Measurements from ENCODE around the gene DOCK4. TPM values are rescaled to one million over a fixed set of nuclear protein-coding genes. Genes with fewer than 3 reads are reported as not detected.

Gene DOCK4
- total and polyA plus RNA-seq, 2 of the 8 experiments (the other 6 are each of a cell fraction or from before 2014, with no cell fraction given) = 5.1 to 23.6 TPM

GRCh38 chr7:111958431-111958830, 247.8 kb downstream of the DOCK4 start (continued):
- TF ChIP-seq CHD7 (IDR thresholded peaks at IDR 0.05; ENCODE audit: insufficient replicate concordance, low read length) (no peak), ASH2L (IDR thresholded peaks at IDR 0.05; ENCODE audit: low read length) (no peak), EP300 (IDR thresholded peaks at IDR 0.05; ENCODE audit: borderline replicate concordance in 1 of 2, low read depth in 2 of 2, low read length in 2 of 2) (no peak), GTF2F1 (IDR thresholded peaks at IDR 0.05; ENCODE audit: borderline replicate concordance, low read depth, low read length) (no peak), ZNF274 (IDR thresholded peaks at IDR 0.05; ENCODE audit: borderline replicate concordance, extremely low read depth, low read length) (no peak), ATF2 (IDR thresholded peaks at IDR 0.05; ENCODE audit: low read length) (no peak), MAFK (IDR thresholded peaks at IDR 0.05; ENCODE audit: low read depth, low read length) (no peak), SAP30 (IDR thresholded peaks at IDR 0.05; ENCODE audit: insufficient read depth, insufficient replicate concordance, low read length) (no peak), JUND (IDR thresholded peaks at IDR 0.05; ENCODE audit: low read length) (no peak), BCL11A (IDR thresholded peaks at IDR 0.05; ENCODE audit: low read depth in 2 of 2, low read length in 2 of 2) (no peak)

Data from H1 (cell line).